A549 (cell line): ENCODE measurements around the gene C2. TPM values are rescaled to one million over a fixed set of nuclear protein-coding genes. Genes with fewer than 3 reads are reported as not detected.

Source experiments
- ATAC-seq, 2 experiments: fragments of 200-7000 bp in 1 of 2; fragments of >200 bp in 1 of 2; cut with Nextera tagmentation in 1 of 2; cut with Tn5 transposase in 1 of 2; 3 replicates each; pipeline versions ENCODE4 v1.8.0 to v1.9.1; 2018 to 2020; ENCODE audit warnings: mild to moderate bottlenecking in 1 of 2, moderate library complexity in 1 of 2
- CTCF ChIA-PET: fragments of 300-600 bp; sonication (Branson Sonifier 250); formaldehyde crosslinking; extraction: SDS; loops from one replicate; lab custom pipeline; 2021; ENCODE audit warnings: antibody characterized with exemption, inconsistent platforms; lab: Yijun Ruan, JAX
- POLR2A ChIA-PET: fragments of 350-600 bp; formaldehyde crosslinking; extraction: SDS; loops from one replicate; lab custom pipeline; 2021; ENCODE audit warnings: antibody characterized with exemption, inconsistent platforms; lab: Yijun Ruan, JAX
- DNase-seq, 2 experiments: peaks; one replicate each; pipeline versions ENCODE4 v3.0.0 to v3.0.0-alpha.2; 2011 to 2016; ENCODE audit warnings: low read depth in 1 of 2, low spot score in 1 of 2
- FAIRE-seq: peaks from 2 replicates; lab custom pipeline; 2011; peaks lifted over from hg19 to GRCh38; lab: Jason Lieb, UNC
- H3K27ac ChIP-seq, 2 experiments: fragments of >200 bp; sonication (Bioruptor Twin); formaldehyde crosslinking; 3 replicates each; pipeline ENCODE4 v1.5.1; 2016 to 2017
- H3K4me1 ChIP-seq: fragments of >200 bp; sonication (Bioruptor Twin); formaldehyde crosslinking; 3 replicates; pipeline ENCODE4 v1.6.1; 2016
- H3K4me2 ChIP-seq: fragments of >200 bp; sonication (Bioruptor Twin); formaldehyde crosslinking; 3 replicates; pipeline ENCODE4 v1.6.1; 2016
- H3K4me3 ChIP-seq: fragments of >200 bp; sonication (Bioruptor Twin); formaldehyde crosslinking; 3 replicates; pipeline ENCODE4 v1.5.1; 2016
- H3K9me3 ChIP-seq: fragments of >200 bp; sonication (Bioruptor Twin); formaldehyde crosslinking; 3 replicates; pipeline ENCODE4 v1.6.1; 2016
- BCL3 ChIP-seq: fragments of >200 bp; sonication (Bioruptor Twin); formaldehyde crosslinking; IDR thresholded peaks from 3 replicates; pipeline ENCODE4 v1.6.1; 2016
- CEBPB ChIP-seq, 2 experiments: fragments of >200 bp in 1 of 2; sonication (Bioruptor Twin) in 1 of 2; formaldehyde crosslinking in 1 of 2; IDR thresholded peaks; 2 replicates each; pipeline ENCODE4 v1.6.1; 2012 to 2016
- CHD2 ChIP-seq: fragments of 150-350 bp; IDR thresholded peaks from 2 replicates; pipeline ENCODE4 v1.6.1; 2014; ENCODE audit warnings: low read length; ENCODE audit not compliant: partially characterized antibody
- E2F6 ChIP-seq: IDR thresholded peaks from 2 replicates; pipeline ENCODE4 v1.6.1; 2012; ENCODE audit warnings: low read depth, borderline replicate concordance
- EHF ChIP-seq: fragments of 250-450 bp; sonication (Bioruptor Pico); IDR thresholded peaks from 2 replicates; pipeline ENCODE4 v1.5.0; 2020; ENCODE audit warnings: mild to moderate bottlenecking
- ELK1 ChIP-seq: fragments of 150-350 bp; IDR thresholded peaks from 2 replicates; pipeline ENCODE4 v1.6.1; 2014; ENCODE audit warnings: low read depth, mild to moderate bottlenecking, low read length
- FOSB ChIP-seq: fragments of 250-450 bp; sonication (Bioruptor Pico); IDR thresholded peaks from 2 replicates; pipeline ENCODE4 v1.5.0; 2020; ENCODE audit warnings: mild to moderate bottlenecking, moderate library complexity
- FOXS1 ChIP-seq: fragments of 250-450 bp; sonication (Bioruptor Pico); IDR thresholded peaks from 2 replicates; pipeline ENCODE4 v1.5.0; 2020; ENCODE audit warnings: mild to moderate bottlenecking, moderate library complexity
- HEYL ChIP-seq: fragments of 250-450 bp; sonication (Bioruptor Pico); IDR thresholded peaks from 2 replicates; pipeline ENCODE4 v1.8.0; 2021; ENCODE audit warnings: mild to moderate bottlenecking, moderate library complexity
- HMGXB4 ChIP-seq: fragments of 250-450 bp; sonication (Bioruptor Pico); IDR thresholded peaks from 2 replicates; pipeline ENCODE4 v1.5.0; 2021; ENCODE audit warnings: mild to moderate bottlenecking, moderate library complexity, borderline replicate concordance
- HOXB13 ChIP-seq: fragments of 250-450 bp; sonication (Bioruptor Pico); IDR thresholded peaks from 2 replicates; pipeline ENCODE4 v1.5.0; 2020; ENCODE audit warnings: low read depth, mild to moderate bottlenecking, moderate library complexity
- HOXB5 ChIP-seq: fragments of 250-450 bp; sonication (Bioruptor Pico); IDR thresholded peaks from 2 replicates; pipeline ENCODE4 v1.5.0; 2020; ENCODE audit warnings: mild to moderate bottlenecking, moderate library complexity
- KDM1A ChIP-seq: fragments of 200-600 bp; sonication (generic); IDR thresholded peaks from 2 replicates; pipeline ENCODE4 v1.6.1; 2016; ENCODE audit warnings: low read depth, mild to moderate bottlenecking
- MYC ChIP-seq: IDR thresholded peaks from 2 replicates; pipeline ENCODE4 v1.6.1; 2012; ENCODE audit warnings: mild to moderate bottlenecking, inconsistent platforms, low read length, improper control_type of control experiment, borderline replicate concordance
- NFE2L2 ChIP-seq: fragments of 150-350 bp; conservative IDR thresholded peaks from 2 replicates; pipeline ENCODE4 v1.6.1; 2014; ENCODE audit warnings: low read length
- POLR2A ChIP-seq: IDR thresholded peaks from 2 replicates; pipeline ENCODE4 v1.6.1; 2012; ENCODE audit warnings: mild to moderate bottlenecking, low read length
- RNF2 ChIP-seq: fragments of 200-600 bp; sonication (generic); IDR thresholded peaks from 2 replicates; pipeline ENCODE4 v1.6.1; 2016; ENCODE audit warnings: low read depth, mild to moderate bottlenecking, antibody characterized with exemption, moderate library complexity, borderline replicate concordance
- SMC3 ChIP-seq: fragments of >200 bp; sonication (Bioruptor Twin); formaldehyde crosslinking; IDR thresholded peaks from 3 replicates; pipeline ENCODE4 v1.6.1; 2018; ENCODE audit warnings: inconsistent platforms
- SREBF2 ChIP-seq: fragments of 450-650 bp; IDR thresholded peaks from 2 replicates; pipeline ENCODE4 v1.6.1; 2014; ENCODE audit warnings: mild to moderate bottlenecking, moderate library complexity
- TFCP2L1 ChIP-seq: fragments of 250-450 bp; sonication (Bioruptor Pico); IDR thresholded peaks from 2 replicates; pipeline ENCODE4 v1.5.0; 2021; ENCODE audit warnings: mild to moderate bottlenecking
- ZC3H11A ChIP-seq: fragments of 450-650 bp; IDR thresholded peaks from 2 replicates; pipeline ENCODE4 v1.6.1; 2014; ENCODE audit warnings: antibody characterized with exemption, mild to moderate bottlenecking
- ZSCAN20 ChIP-seq: fragments of 250-450 bp; sonication (Bioruptor Pico); IDR thresholded peaks from 2 replicates; pipeline ENCODE4 v1.8.0; 2022; ENCODE audit warnings: mild to moderate bottlenecking, moderate library complexity
- WGBS: methylation state at CpG from one replicate; pipeline ENCODE4 v1.1.6; 2017; ENCODE audit errors: missing lambda C conversion rate; 5-methylcytosine and 5-hydroxymethylcytosine counted together
- polyA plus RNA-seq, 4 experiments: library from polyadenylated mRNA; depleted of rRNA in 3 of 4; stranded (reverse); fragments of >200 nt; fragmentation: RNase III in 1 of 4; extraction: RNeasy Plus Mini Kit Qiagen cat#74134 plus additional on column Dnase treatment in 1 of 4; gene quantifications; 2 replicates in 3 of 4; 3 replicates in 1 of 4; pipeline ENCODE4 v1.2.3, GENCODE V29; 2011 to 2017
- TF ChIP-seq, protein P1 (sequence below): fragments of >200 bp; sonication (Bioruptor Twin); formaldehyde crosslinking; IDR thresholded peaks from 2 replicates; pipeline ENCODE4 v1.6.1; 2016

Gene C2
- polyA plus RNA-seq, 2 of the 4 experiments (the other 2 are of a cell fraction): 0.22 to 0.87 TPM

- no peak for TF ChIP-seq E2F6
- TF ChIP-seq FOSB: no peak
- TF ChIP-seq MYC: no peak
- no peak for TF ChIP-seq RNF2
- no peak for TF ChIP-seq TFCP2L1
- no peak for TF ChIP-seq CHD2
- TF ChIP-seq CEBPB (IDR thresholded peaks at IDR 0.05): no peak
- TF ChIP-seq, protein P1, sequence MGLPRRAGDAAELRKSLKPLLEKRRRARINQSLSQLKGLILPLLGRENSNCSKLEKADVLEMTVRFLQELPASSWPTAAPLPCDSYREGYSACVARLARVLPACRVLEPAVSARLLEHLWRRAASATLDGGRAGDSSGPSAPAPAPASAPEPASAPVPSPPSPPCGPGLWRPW: no peak
Observed at GRCh38 chr6:31952890-31953289, 25.4 kb downstream of the C2 start (continued).

DNA sequence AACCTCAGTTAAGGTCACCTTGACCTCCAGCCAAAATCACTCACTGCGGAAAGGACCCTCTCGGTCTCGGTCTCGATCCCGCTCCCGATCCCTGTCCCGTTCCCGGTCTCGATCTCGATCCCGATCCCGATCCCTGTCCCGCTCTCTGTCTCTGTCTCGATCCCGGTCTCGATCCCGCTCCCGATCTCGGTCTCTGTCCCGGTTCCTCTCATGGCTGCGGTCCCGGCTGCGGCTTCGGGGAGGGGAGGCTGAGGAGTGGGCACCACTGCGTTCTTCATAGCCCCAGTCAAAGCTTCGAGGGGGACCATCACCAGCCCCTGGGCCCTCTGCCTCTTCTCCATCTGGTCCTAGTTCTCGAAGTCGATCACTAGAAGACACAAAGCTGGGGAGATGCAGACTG, 27.0 kb downstream of the C2 start:
- ChIA-PET CTCF (interaction anchor here (0.9 to 3.2 kb wide), 2 partner anchors 25 to 57 kb away, joined by 4 to 14 read pairs; partner anchors contain the start of gene EHMT2), POLR2A (no interaction called here)
- Histone ChIP-seq H3K27ac (no peak overlapping the region), H3K9me3 (no peaks in the 10 kb centered on the region)
- FAIRE-seq: no peak
- DNase-seq: no peak
- WGBS: 98% methylated on average over 28 of the region's 28 CpGs
- TF ChIP-seq HMGXB4 (no peak), ZSCAN20 (CRISPR knock-in tag) (no peak), HOXB5 (CRISPR knock-in tag) (no peak), HEYL (CRISPR knock-in tag) (no peak), SREBF2 (no peak), FOXS1 (CRISPR knock-in tag) (no peak), ZC3H11A (no peak), ELK1 (no peak), POLR2A (no peak), HOXB13 (CRISPR knock-in tag) (no peak), SMC3 (no peak), BCL3 (no peak), FOSB (no peak), EHF (CRISPR knock-in tag) (no peak), E2F6 (no peak), KDM1A (no peak), NFE2L2 (no peak), TFCP2L1 (no peak)
- TF ChIP-seq, all 56 proteins: peak for 0
- no peak for ATAC-seq
- no peak overlapping the region for H3K4me3 ChIP-seq
- no peak overlapping the region for H3K4me2 ChIP-seq
- H3K4me1 ChIP-seq: peaks cover 9% of the 10 kb centered on the region; the same call in 2 of the 3 replicates
